ENCODE data around the gene PHACTR3. TPM values are rescaled to one million over a fixed set of nuclear protein-coding genes. Genes with fewer than 3 reads are reported as not detected.

PHACTR3 gene
- total RNA-seq, 4 donors from 2014 or later: 0.54 to 0.81 (median 0.59) TPM; not detected in 1

DNA sequence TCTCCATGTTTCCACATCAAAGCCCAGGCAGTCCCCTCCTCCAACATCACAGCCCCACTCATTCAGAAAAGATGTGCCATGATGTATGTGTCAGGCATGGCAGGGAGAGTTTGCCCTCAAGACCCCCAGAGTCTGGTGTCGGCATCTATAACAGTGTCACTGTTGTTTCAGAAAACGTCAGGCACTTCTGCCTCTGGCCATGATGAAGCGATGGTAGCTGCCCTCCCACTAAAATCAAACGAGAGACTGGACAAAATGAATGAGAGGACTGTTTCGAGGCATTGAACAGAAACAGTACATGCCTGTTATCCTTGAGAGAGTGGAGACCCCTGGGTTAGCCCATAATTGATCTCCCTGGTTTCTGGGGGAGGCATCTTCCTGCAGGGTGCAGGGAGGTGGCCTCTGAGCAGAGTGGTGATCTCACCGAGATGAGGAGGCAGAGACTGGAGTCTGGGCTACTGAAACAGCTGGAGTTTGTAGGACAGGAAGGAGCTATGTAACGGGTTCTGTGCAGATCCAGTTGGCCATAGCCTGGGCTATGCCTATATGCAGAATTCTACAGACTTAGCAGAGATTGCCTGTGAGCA lies 184.6 kb downstream of the PHACTR3 start:
- WGBS, 2 donors (ENCODE audit: low coverage in 1 of 2): 63 to 64% methylated on average over 2 to 6 of the region's 7 CpGs
- no peaks in the 10 kb centered on the region for H3K4me1 ChIP-seq

GRCh38 chr20:59789686-59790085 lies 185.3 kb downstream of the PHACTR3 start:
- H3K4me1 ChIP-seq: no peaks in the 10 kb centered on the region
- H3K27ac ChIP-seq: no peak overlapping the region
- no peak for ATAC-seq
- H3K4me3 ChIP-seq: no peak overlapping the region
- peaks cover 0 to 15% (median 0%) of the 10 kb centered on the region in 3 donors for H3K9me3 ChIP-seq
- H3K27me3 ChIP-seq: peaks cover 32% of the 10 kb centered on the region
- TF ChIP-seq, protein P1, sequence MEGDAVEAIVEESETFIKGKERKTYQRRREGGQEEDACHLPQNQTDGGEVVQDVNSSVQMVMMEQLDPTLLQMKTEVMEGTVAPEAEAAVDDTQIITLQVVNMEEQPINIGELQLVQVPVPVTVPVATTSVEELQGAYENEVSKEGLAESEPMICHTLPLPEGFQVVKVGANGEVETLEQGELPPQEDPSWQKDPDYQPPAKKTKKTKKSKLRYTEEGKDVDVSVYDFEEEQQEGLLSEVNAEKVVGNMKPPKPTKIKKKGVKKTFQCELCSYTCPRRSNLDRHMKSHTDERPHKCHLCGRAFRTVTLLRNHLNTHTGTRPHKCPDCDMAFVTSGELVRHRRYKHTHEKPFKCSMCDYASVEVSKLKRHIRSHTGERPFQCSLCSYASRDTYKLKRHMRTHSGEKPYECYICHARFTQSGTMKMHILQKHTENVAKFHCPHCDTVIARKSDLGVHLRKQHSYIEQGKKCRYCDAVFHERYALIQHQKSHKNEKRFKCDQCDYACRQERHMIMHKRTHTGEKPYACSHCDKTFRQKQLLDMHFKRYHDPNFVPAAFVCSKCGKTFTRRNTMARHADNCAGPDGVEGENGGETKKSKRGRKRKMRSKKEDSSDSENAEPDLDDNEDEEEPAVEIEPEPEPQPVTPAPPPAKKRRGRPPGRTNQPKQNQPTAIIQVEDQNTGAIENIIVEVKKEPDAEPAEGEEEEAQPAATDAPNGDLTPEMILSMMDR (IDR thresholded peaks at IDR 0.05): no peak
- no peak for TF ChIP-seq POLR2A (IDR thresholded peaks at IDR 0.05)
- TF ChIP-seq EP300 (IDR thresholded peaks at IDR 0.05): no peak
- no peak for TF ChIP-seq POLR2AphosphoS5 (IDR thresholded peaks at IDR 0.05)
- WGBS, 2 donors (ENCODE audit: low coverage in 1 of 2): 24 to 28% methylated on average over 2 of the region's 2 CpGs
- no peaks in the 10 kb centered on the region for H3K36me3 ChIP-seq

More for the DNA sequence above, 184.6 kb downstream of the PHACTR3 start:
- TF ChIP-seq POLR2AphosphoS5 (IDR thresholded peaks at IDR 0.05) (no peak), EP300 (IDR thresholded peaks at IDR 0.05) (no peak), POLR2A (IDR thresholded peaks at IDR 0.05) (no peak)
- TF ChIP-seq, protein P1 (IDR thresholded peaks at IDR 0.05): no peak
- no peak for ATAC-seq
- no peak overlapping the region for H3K27ac ChIP-seq
- H3K27me3 ChIP-seq: peaks cover 32% of the 10 kb centered on the region
- no peaks in the 10 kb centered on the region for H3K36me3 ChIP-seq
- H3K4me3 ChIP-seq: no peak overlapping the region
- H3K9me3 ChIP-seq: peaks cover 0 to 15% (median 0%) of the 10 kb centered on the region in 3 donors

- Histone ChIP-seq H3K9me3 (peaks cover 0 to 15% (median 0%) of the 10 kb centered on the region in 3 donors), H3K4me1 (no peaks in the 10 kb centered on the region), H3K4me3 (no peak overlapping the region), H3K36me3 (no peaks in the 10 kb centered on the region), H3K27ac (no peak overlapping the region), H3K27me3 (peaks cover 32% of the 10 kb centered on the region)
- WGBS, 2 donors (ENCODE audit: low coverage in 1 of 2): 50% methylated on average over 1 of the region's 1 CpG; no CpG with 5 or more reads in 1 of the 2 donors
- ATAC-seq: no peak
- TF ChIP-seq EP300 (IDR thresholded peaks at IDR 0.05): no peak
- TF ChIP-seq, protein P1 (IDR thresholded peaks at IDR 0.05): no peak
- TF ChIP-seq POLR2A (IDR thresholded peaks at IDR 0.05): no peak
These were observed 186.0 kb downstream of the PHACTR3 start for GRCh38 chr20:59790346-59790745.

- WGBS, 2 donors (ENCODE audit: low coverage in 1 of 2): 89 to 100% methylated on average over 1 of the region's 1 CpG
- no peaks in the 10 kb centered on the region for H3K4me1 ChIP-seq
- H3K4me3 ChIP-seq: no peak overlapping the region
- TF ChIP-seq POLR2A (IDR thresholded peaks at IDR 0.05): no peak
- no peak for TF ChIP-seq POLR2AphosphoS5 (IDR thresholded peaks at IDR 0.05)
- TF ChIP-seq, protein P1 (IDR thresholded peaks at IDR 0.05): no peak
- TF ChIP-seq EP300 (IDR thresholded peaks at IDR 0.05): no peak
- H3K9me3 ChIP-seq: peaks cover 0 to 34% (median 0%) of the 10 kb centered on the region in 3 donors
- H3K27ac ChIP-seq: no peak overlapping the region
- no peaks in the 10 kb centered on the region for H3K36me3 ChIP-seq
- H3K27me3 ChIP-seq: peaks cover 24% of the 10 kb centered on the region
- no peak for ATAC-seq
These were observed 188.0 kb downstream of the PHACTR3 start for GRCh38 chr20:59792300-59792699.

GRCh38 chr20:59794555-59794954 lies 190.2 kb downstream of the PHACTR3 start:
- 57 to 70% methylated on average over 2 of the region's 2 CpGs for WGBS, 2 donors (ENCODE audit: low coverage in 1 of 2)

More at GRCh38 chr20:59794555-59794954, 190.2 kb downstream of the PHACTR3 start:
- H3K4me1 ChIP-seq: no peaks in the 10 kb centered on the region
- H3K36me3 ChIP-seq: no peaks in the 10 kb centered on the region
- peaks cover 0 to 42% (median 0%) of the 10 kb centered on the region in 3 donors for H3K9me3 ChIP-seq
- TF ChIP-seq POLR2AphosphoS5 (IDR thresholded peaks at IDR 0.05) (no peak), EP300 (IDR thresholded peaks at IDR 0.05) (no peak), POLR2A (IDR thresholded peaks at IDR 0.05) (no peak)
- TF ChIP-seq, protein P1 (IDR thresholded peaks at IDR 0.05): no peak
- ATAC-seq: no peak
- H3K4me3 ChIP-seq: no peak overlapping the region
- no peak overlapping the region for H3K27ac ChIP-seq
- H3K27me3 ChIP-seq: peaks cover 9% of the 10 kb centered on the region

All from gastroesophageal sphincter (tissue), 4 donors.